ENCODE data around the gene MB.
"Not testable (repeated sequence)": the region's sequence is repeated elsewhere in the genome, so short reads cannot be mapped to it uniquely, and the experiment has no call there.

The MB gene

DNA sequence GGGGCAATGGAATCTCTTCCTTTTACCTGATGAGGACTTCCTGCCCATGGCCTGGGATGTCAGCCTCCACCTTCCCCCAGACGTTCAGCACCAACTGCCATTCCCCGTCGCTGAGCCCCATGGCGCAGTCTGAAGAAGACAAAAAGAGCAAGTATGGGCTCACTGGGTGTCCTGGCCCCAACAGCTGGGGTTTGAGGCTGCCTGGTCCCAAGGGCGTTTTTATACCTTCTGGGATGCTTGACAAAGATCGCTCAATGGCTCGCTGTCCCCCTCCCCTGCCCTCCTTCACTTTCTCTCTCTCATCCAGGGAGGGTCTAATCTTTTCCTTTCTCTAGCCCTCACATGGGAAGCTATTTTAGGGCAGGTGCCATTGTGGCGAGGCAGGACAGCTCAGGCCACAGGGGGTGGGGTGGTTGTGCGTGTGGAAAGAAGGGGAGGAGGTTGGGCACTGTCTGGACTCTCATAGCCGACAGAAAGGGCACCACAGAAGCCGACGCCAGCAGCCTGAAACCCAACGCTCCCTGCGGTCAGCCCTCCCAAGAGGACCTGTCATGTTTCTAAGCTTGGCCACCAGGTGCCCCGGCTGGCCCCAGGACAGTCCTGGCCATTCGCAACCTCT, at the start of gene MB:
MB (minus strand) TSS at position 193 of the 619 bp plus-strand sequence; CDS start at position 121, 72 bp downstream.
- no peak for DNase-seq (ENCODE audit: low spot score)

GRCh38 chr22:35666699-35667098, 49.6 kb upstream of the MB start:
- not testable (repeated sequence) for DNase-seq (ENCODE audit: low spot score)

GRCh38 chr22:35664955-35665587, 47.9 kb upstream of the MB start:
- DNase-seq (ENCODE audit: low spot score): no peak

DNA sequence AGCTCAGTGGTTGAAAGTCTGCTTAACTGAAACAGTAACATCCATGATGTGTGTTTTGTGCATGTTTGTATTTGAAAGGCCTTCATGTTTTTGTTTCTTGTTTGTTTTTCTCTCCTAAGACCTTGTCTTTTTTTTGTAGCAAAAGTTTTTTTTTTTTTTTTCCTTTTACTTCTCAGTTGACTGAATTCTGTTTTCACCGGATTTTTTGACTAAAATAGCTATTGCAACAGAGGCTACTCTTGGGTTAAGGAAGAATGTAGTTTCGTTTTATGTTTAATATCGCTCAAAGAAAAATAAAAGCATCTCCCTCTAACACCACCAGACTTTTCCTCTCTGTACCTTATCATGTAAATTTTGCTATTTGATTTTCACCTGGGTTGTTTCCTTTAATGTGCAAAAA, 46.2 kb upstream of the MB start:
- no peak for DNase-seq (ENCODE audit: low spot score)

DNA sequence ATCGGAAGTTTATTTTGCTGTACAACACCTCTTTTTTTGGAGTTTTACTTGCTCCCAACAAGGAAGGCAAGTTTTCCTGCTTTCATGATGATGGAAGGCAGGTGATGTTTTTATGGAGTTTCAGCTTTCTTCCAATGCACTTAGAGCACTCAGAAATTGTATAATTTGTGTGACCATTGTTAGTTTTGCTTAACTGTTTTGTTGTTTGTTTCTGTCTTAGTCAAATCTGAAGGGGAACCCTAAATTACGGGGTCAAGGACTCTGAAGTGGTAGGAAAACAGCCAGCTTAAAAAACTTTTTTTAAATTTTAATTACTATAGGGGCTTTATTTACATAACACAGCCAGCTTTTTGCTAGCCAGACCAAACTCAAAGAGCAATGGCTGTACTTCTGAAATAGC, 45.8 kb upstream of the MB start:
- no peak for DNase-seq (ENCODE audit: low spot score)

DNA sequence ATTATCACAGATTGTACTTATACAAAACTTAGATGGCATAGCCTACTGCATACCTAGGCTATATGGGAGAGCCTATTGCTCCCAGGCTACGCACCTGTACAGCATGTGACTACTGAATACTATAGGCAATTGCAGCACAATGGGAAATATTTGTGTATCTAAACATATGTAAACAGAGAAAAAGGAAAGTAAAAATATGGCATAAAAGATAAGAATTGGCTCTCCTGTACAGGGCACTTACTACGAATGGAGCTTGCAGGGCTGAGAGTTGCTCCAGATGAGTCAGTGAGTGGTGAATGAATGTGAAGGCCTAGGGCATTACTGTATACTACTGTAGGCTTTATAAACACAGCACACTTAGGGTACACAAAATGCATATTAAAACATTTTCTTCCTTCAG, 44.3 kb upstream of the MB start:
- no peak for DNase-seq (ENCODE audit: low spot score)

GRCh38 chr22:35660291-35661127, 43.4 kb upstream of the MB start:
- no peak for DNase-seq (ENCODE audit: low spot score)

GRCh38 chr22:35657571-35658312, 40.6 kb upstream of the MB start:
- no peak for DNase-seq (ENCODE audit: low spot score)

GRCh38 chr22:35656284-35656752, 39.2 kb upstream of the MB start:
- no peak for DNase-seq (ENCODE audit: low spot score)

- DNase-seq (ENCODE audit: low spot score): no peak
These were observed 36.7 kb upstream of the MB start for GRCh38 chr22:35653824-35654223.

- no peak for DNase-seq (ENCODE audit: low spot score)
These were observed 34.0 kb upstream of the MB start for GRCh38 chr22:35651085-35651484.

DNA sequence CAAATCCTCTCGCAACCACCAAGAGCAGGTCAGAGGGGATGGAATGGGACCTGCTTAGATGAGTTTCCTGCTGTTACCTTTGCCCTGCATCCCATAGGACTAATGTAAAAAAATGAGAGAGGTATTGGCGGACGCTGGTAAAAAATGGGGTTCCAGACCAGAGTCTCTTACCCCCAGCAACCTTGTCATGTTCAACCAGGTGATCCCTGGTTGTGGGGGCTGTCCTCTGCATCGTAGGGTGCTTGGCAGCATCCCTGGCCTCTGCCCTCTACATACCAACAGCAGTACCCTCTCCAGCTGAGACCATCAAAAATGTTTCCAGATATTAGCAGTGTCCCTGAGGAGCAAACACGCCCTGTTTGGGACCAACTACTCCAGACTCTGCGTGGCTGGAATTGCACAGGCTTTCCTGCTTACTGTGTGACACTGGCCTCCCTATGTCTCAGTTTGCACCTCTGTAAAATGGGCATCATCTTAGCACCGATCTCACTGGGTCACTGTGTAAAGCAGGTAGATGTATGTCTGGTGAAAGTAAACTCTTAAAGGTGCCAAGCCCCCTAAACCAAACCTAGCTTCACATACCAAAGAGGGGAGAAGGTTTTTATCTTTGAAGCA, 32.6 kb upstream of the MB start:
- DNase-seq (ENCODE audit: low spot score): no peak

DNA sequence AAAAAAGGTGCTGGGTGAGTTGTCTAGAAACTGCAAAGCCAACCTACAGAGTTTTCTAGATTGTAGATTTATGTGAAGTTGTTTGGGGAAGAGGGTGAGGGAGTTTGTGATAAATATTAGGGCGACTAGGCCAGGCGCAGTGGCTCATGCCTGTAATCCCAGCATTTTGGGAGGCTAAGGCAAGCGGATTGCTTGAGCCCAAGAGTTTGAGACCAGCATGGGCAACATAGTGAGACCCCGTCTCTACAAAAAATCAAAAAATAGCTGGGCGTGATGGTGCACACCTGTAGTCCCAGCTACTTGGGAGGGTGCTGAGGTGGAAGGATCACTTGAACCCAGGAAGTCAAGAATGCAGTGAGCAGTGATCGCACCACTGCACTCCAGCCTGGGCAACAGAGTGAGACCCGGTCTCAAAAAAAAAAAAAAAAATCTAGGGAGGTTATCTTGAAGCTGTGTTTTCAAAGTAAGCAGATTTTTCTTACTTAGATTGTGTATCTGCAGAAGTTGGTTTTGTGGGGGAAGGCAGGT, 32.0 kb upstream of the MB start:
- DNase-seq (ENCODE audit: low spot score): no peak

- peak; percentile 57 for DNase-seq (ENCODE audit: low spot score)
These were observed 31.2 kb upstream of the MB start, which contains the start of gene APOL6 for GRCh38 chr22:35648066-35649025. APOL6 (plus strand) TSS chr22:35648446; CDS start chr22:35656426, 7,980 bp downstream.

GRCh38 chr22:35645646-35646045, 28.5 kb upstream of the MB start:
- DNase-seq (ENCODE audit: low spot score): no peak

GRCh38 chr22:35643991-35644390, 26.9 kb upstream of the MB start:
- DNase-seq (ENCODE audit: low spot score): no peak

- DNase-seq (ENCODE audit: low spot score): no peak
These were observed 25.2 kb upstream of the MB start for GRCh38 chr22:35642305-35642741.

DNA sequence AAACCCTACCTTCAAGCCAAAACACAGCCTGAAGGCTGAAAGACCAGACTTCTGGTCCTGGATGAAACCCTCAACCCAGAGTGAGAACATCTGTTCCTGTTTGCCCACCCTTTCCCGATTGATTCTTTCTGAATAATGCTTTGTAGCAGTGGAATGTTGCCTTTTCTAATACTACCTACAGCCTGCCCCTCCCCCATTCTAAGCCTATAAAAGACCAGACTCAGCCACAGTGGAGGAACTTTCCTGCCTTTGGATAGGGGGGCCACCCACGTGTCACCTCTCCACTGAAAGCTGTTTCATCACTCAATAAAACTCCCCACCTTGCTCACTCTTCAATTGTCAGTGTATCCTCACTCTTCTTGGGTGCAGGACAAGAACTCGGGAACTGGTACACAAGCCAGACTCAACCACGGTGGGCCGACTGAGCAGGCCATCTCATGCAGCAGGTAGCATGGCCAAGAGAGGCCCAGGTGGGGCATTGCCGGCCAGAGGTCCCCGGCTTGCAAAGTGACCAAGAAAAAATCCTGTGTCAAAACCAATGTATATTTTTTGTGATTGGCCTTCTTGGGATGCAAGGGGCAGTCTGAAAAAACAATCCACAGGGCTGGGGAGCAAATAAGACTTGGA, 24.5 kb upstream of the MB start:
- DNase-seq (ENCODE audit: low spot score): no peak

DNA sequence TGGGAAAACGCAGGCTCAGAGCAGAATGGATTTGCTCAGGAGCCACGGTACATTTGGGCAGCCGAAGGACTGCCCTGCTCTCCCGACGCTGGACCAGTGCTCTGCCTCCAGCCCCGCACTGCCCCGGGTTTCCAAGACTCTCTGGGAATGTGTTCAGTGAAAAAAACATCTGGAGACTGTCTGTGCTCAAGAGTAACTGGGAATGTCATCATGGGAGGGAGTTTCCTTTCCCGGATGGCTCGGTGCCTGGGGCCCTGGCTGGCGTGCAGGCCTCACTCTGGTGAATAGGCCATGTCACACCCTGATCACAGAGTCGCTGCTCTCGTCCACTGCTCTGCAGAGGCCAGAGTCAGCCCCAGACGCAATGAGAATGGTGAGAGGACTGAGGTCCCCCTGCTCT, 21.3 kb upstream of the MB start:
- DNase-seq (ENCODE audit: low spot score): peak; percentile 53

DNA sequence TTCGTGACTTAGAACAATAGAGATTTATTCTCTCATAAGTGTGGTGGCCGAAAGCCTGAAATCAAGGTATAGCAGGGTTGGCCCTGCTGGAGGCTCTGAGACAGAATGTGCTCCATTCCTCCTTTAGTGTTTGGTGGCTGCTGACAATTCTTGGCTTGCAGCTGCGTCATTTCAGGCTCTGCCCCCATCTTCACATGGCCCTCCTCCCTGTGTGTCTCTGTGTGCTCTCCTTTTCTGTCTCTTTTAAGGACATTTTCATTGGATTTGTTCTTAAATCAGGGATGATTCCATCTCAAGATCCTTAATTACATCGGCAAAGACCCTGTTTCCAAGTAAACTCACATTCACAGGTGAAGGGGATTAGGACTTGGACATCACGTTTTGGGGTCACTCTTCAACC, 20.9 kb upstream of the MB start:
- no peak for DNase-seq (ENCODE audit: low spot score)
